ENCODE data around the gene SMARCD1. TPM values are rescaled to one million over a fixed set of nuclear protein-coding genes. Genes with fewer than 3 reads are reported as not detected.

SMARCD1 gene
- total and polyA plus RNA-seq, 11 donors: 8.5 to 35.7 (median 19.3) TPM

DNA sequence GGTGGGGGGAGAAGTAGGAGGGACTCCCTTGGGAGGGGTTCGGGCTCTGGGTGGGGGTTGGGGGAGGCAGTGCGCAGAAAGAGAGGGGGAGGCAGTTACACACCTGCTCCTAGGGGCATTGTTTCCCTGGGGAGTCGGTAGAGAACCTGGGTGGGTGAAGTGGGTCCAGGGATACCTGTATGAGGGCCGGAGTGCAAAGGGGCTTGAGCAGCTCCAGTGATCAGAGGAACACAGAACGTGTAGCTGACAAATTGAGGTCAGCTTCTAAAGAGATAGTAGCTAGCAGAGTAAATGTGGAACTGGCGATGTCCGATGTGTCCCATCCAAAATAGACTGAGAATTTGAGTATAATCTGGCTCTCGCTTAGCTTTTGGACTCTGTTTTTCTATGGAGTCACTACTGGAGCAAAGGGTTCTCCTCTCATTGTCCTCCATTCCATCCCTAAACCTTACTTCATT, 502 bp downstream of the SMARCD1 start:
- peak overlapping the region; percentile 80 to 99 (median 94) for H3K4me3 ChIP-seq
- no peaks in the 10 kb centered on the region for H3K27me3 ChIP-seq
- peaks cover 5 to 43% (median 41%) of the 10 kb centered on the region in 9 donors for H3K36me3 ChIP-seq
- ATAC-seq (no peak), DNase-seq (no peak)
- peaks cover 0 to 29% (median 14%) of the 10 kb centered on the region in 12 donors for H3K4me1 ChIP-seq
- WGBS, 4 donors: 4 to 6% (median 5%) methylated on average over 8 of the region's 8 CpGs
- peak overlapping the region; percentile 90 to 100 (median 98) for H3K27ac ChIP-seq
- TF ChIP-seq CTCF (IDR thresholded peaks at IDR 0.05) (no peak), POLR2A (IDR thresholded peaks at IDR 0.05) (no peak)
- no peaks in the 10 kb centered on the region for H3K9me3 ChIP-seq
- intact Hi-C loops (cut with DNase I): loop anchor here in 6 of 10 donors (1.0 to 10.0 kb wide), 5 partner anchors 25 to 229 kb away; partner anchors contain the start of gene CERS5 (in 1 of the 6)

- H3K27ac ChIP-seq: peak overlapping the region in 11 of 12 donors; percentile 94 to 100 (median 98)
- H3K4me3 ChIP-seq: peak overlapping the region in 10 of 12 donors; percentile 80 to 99 (median 92)
- intact Hi-C loops (cut with DNase I): loop anchor here in 5 of 10 donors (5.0 to 10.0 kb wide), 2 partner anchors 91 to 229 kb away; no protein-coding TSS in a partner anchor
- H3K9me3 ChIP-seq: no peaks in the 10 kb centered on the region
- DNase-seq (no peak), ATAC-seq (no peak)
- no peaks in the 10 kb centered on the region for H3K27me3 ChIP-seq
- 76 to 87% (median 80%) methylated on average over 5 of the region's 5 CpGs for WGBS, 4 donors
- TF ChIP-seq CTCF (IDR thresholded peaks at IDR 0.05) (no peak), POLR2A (IDR thresholded peaks at IDR 0.05) (no peak)
- peaks cover 9 to 48% (median 46%) of the 10 kb centered on the region in 9 donors for H3K36me3 ChIP-seq
- peaks cover 0 to 26% (median 12%) of the 10 kb centered on the region in 12 donors for H3K4me1 ChIP-seq
Measured at GRCh38 chr12:50086148-50086547, 1.0 kb downstream of the SMARCD1 start.

- H3K27me3 ChIP-seq: no peaks in the 10 kb centered on the region
- TF ChIP-seq POLR2A (IDR thresholded peaks at IDR 0.05) (no peak), CTCF (IDR thresholded peaks at IDR 0.05) (no peak)
- 81 to 86% (median 83%) methylated on average over 9 of the region's 9 CpGs for WGBS, 4 donors
- intact Hi-C loops (cut with DNase I): loop anchor here in 5 of 10 donors (5.0 to 10.0 kb wide), 2 partner anchors 90 to 228 kb away; no protein-coding TSS in a partner anchor
- DNase-seq (no peak), ATAC-seq (no peak)
- no peak overlapping the region for H3K4me3 ChIP-seq
- no peaks in the 10 kb centered on the region for H3K9me3 ChIP-seq
- peaks cover 9 to 58% (median 56%) of the 10 kb centered on the region in 9 donors for H3K36me3 ChIP-seq
- H3K27ac ChIP-seq: peak overlapping the region in 1 of 12 donors; percentile 13
- H3K4me1 ChIP-seq: peaks cover 0 to 26% (median 12%) of the 10 kb centered on the region in 12 donors
Measured at GRCh38 chr12:50087151-50087550, 2.0 kb downstream of the SMARCD1 start.

GRCh38 chr12:50087995-50088394, 2.9 kb downstream of the SMARCD1 start:
- intact Hi-C loops (cut with DNase I): loop anchor here in 5 of 10 donors (2.0 to 10.0 kb wide), 3 partner anchors 87 to 227 kb away; no protein-coding TSS in a partner anchor
- TF ChIP-seq CTCF (IDR thresholded peaks at IDR 0.05): no peak
- TF ChIP-seq POLR2A (IDR thresholded peaks at IDR 0.05): no peak
- H3K9me3 ChIP-seq: no peaks in the 10 kb centered on the region
- H3K27ac ChIP-seq: peak overlapping the region in 1 of 12 donors; percentile 13
- H3K27me3 ChIP-seq: no peaks in the 10 kb centered on the region
- ATAC-seq (no peak), DNase-seq (no peak)
- H3K36me3 ChIP-seq: peaks cover 9 to 67% (median 64%) of the 10 kb centered on the region in 9 donors
- 40 to 54% (median 52%) methylated on average over 3 of the region's 3 CpGs for WGBS, 4 donors
- no peak overlapping the region for H3K4me3 ChIP-seq
- peaks cover 0 to 26% (median 12%) of the 10 kb centered on the region in 12 donors for H3K4me1 ChIP-seq
